ENCODE results near the gene OR6K3. TPM values are rescaled to one million over a fixed set of nuclear protein-coding genes. Genes with fewer than 3 reads are reported as not detected.
"Not testable (repeated sequence)": the region's sequence is repeated elsewhere in the genome, so short reads cannot be mapped to it uniquely, and the experiment has no call there.

The OR6K3 gene
- total RNA-seq, 1 donor from 2014 or later = not detected

DNA sequence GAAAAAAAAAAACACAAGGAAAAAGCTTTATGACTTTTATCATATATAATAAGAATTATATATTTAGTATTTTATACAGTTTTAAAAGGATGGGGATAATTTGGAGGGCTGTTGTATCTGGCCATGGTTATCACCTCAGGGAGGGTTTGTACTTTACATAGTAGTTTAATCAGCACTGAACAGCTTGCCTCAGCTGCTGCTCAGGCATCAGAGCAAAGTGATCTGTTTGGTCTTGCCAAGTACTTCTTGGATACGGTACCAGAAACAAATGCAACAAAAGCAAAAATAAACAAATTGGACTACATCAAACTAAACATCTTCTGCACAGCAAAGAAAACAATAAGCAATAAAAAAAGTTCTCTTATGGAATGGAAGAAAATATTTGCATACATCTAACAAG lies 31.4 kb downstream of the OR6K3 start:
- DNase-seq (ENCODE audit: low read depth) = no peak
- no peak for TF ChIP-seq EZH2 (IDR thresholded peaks at IDR 0.05; ENCODE audit: insufficient read depth, low read length)
- TF ChIP-seq, protein P1, sequence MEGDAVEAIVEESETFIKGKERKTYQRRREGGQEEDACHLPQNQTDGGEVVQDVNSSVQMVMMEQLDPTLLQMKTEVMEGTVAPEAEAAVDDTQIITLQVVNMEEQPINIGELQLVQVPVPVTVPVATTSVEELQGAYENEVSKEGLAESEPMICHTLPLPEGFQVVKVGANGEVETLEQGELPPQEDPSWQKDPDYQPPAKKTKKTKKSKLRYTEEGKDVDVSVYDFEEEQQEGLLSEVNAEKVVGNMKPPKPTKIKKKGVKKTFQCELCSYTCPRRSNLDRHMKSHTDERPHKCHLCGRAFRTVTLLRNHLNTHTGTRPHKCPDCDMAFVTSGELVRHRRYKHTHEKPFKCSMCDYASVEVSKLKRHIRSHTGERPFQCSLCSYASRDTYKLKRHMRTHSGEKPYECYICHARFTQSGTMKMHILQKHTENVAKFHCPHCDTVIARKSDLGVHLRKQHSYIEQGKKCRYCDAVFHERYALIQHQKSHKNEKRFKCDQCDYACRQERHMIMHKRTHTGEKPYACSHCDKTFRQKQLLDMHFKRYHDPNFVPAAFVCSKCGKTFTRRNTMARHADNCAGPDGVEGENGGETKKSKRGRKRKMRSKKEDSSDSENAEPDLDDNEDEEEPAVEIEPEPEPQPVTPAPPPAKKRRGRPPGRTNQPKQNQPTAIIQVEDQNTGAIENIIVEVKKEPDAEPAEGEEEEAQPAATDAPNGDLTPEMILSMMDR (IDR thresholded peaks at IDR 0.05; ENCODE audit: insufficient read depth, low read depth, low read length) = no peak
- H4K20me1 ChIP-seq (ENCODE audit: insufficient read depth, low read length) = no peaks in the 10 kb centered on the region

DNA sequence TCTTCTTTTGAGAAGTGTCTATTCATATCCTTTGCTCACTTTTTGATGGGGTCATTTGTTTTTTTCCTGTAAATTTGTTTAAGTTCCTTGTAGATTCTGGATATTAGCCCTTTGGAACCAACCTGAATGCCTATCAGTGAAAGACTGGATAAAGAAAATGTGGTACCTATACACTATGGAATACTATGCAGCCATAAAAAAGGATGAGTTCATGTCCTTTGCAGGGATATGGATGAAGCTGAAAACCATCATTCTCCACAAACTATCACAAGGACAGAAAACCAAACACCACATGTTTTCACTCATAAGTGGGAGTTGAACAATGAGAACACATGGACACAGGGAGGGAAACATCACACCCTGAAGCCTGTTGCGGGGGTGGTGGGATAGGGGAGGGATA lies 32.2 kb downstream of the OR6K3 start:
- not testable (repeated sequence) for H3K27ac ChIP-seq (ENCODE audit: low read depth, low read length); FAIRE-seq; H3K4me2 ChIP-seq (ENCODE audit: low read length); H3K4me3 ChIP-seq (ENCODE audit: insufficient read depth, low read depth, low read length); H3K27me3 Mint-ChIP-seq (ENCODE audit: low read depth, unreplicated experiment); H3K36me3 Mint-ChIP-seq (ENCODE audit: low read depth, unreplicated experiment); H3K9me3 ChIP-seq (ENCODE audit: insufficient read depth, low read depth, low read length); H2AFZ ChIP-seq (ENCODE audit: low read depth, low read length); H3K9me3 Mint-ChIP-seq (ENCODE audit: unreplicated experiment); H3K36me3 ChIP-seq (ENCODE audit: insufficient read depth, low read length); H4K20me1 ChIP-seq (ENCODE audit: insufficient read depth, low read length); H3K79me2 ChIP-seq (ENCODE audit: insufficient read depth, low read length); H3K4me3 Mint-ChIP-seq (ENCODE audit: unreplicated experiment); H3K4me1 Mint-ChIP-seq (ENCODE audit: low read depth, unreplicated experiment); DNase-seq (ENCODE audit: low read depth); H3K27me3 ChIP-seq (ENCODE audit: insufficient read depth, low read length); H3K27ac Mint-ChIP-seq (ENCODE audit: unreplicated experiment); H3K9ac ChIP-seq (ENCODE audit: low read length); H3K4me1 ChIP-seq (ENCODE audit: insufficient read depth, low read length)

More for the DNA sequence above, 31.4 kb downstream of the OR6K3 start:
- peak; percentile 23 for FAIRE-seq
- no peaks in the 10 kb centered on the region for H3K27me3 ChIP-seq (ENCODE audit: insufficient read depth, low read length)
- no peaks in the 10 kb centered on the region for H3K9me3 ChIP-seq (ENCODE audit: insufficient read depth, low read depth, low read length)
- H3K4me1 ChIP-seq (ENCODE audit: insufficient read depth, low read length) = no peaks in the 10 kb centered on the region
- H3K36me3 ChIP-seq (ENCODE audit: insufficient read depth, low read length) = no peaks in the 10 kb centered on the region
- H3K27ac ChIP-seq (ENCODE audit: low read depth, low read length) = no peak overlapping the region
- Mint-ChIP-seq H3K4me3 (ENCODE audit: unreplicated experiment) (no peak overlapping the region), H3K27me3 (ENCODE audit: low read depth, unreplicated experiment) (peaks cover 3% of the 10 kb centered on the region), H3K4me1 (ENCODE audit: low read depth, unreplicated experiment) (no peaks in the 10 kb centered on the region), H3K9me3 (ENCODE audit: unreplicated experiment) (no peaks in the 10 kb centered on the region), H3K27ac (ENCODE audit: unreplicated experiment) (no peak overlapping the region), H3K36me3 (ENCODE audit: low read depth, unreplicated experiment) (no peaks in the 10 kb centered on the region)
- H3K4me2 ChIP-seq (ENCODE audit: low read length) = no peak overlapping the region
- H3K9ac ChIP-seq (ENCODE audit: low read length) = no peak overlapping the region
- no peak overlapping the region for H2AFZ ChIP-seq (ENCODE audit: low read depth, low read length)
- no peaks in the 10 kb centered on the region for H3K79me2 ChIP-seq (ENCODE audit: insufficient read depth, low read length)
- H3K4me3 ChIP-seq (ENCODE audit: insufficient read depth, low read depth, low read length) = no peak overlapping the region

DNA sequence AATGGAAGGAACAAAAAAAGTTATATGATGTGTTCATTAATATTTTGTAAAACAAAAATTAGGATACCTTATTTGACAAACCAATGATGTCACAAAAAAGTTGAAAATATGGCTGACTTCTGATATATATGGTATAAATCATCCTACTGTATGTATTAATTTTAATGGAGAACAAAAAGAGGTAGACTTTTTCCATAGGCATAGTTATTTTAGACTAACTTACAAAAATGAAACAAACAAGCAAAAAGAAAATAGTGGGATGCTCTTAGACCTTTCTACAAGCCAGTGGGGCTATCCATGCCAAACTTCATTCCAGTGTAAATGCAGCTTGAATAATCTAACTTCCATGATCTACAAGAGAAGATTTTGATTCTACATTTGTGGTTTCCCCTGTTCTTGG lies 33.5 kb downstream of the OR6K3 start:
- no peaks in the 10 kb centered on the region for H3K9me3 ChIP-seq (ENCODE audit: insufficient read depth, low read depth, low read length)
- H3K36me3 Mint-ChIP-seq (ENCODE audit: low read depth, unreplicated experiment) = no peaks in the 10 kb centered on the region
- no peak overlapping the region for H3K4me3 ChIP-seq (ENCODE audit: insufficient read depth, low read depth, low read length)
- H3K27ac ChIP-seq (ENCODE audit: low read depth, low read length) = no peak overlapping the region
- peaks cover 3% of the 10 kb centered on the region for H3K27me3 Mint-ChIP-seq (ENCODE audit: low read depth, unreplicated experiment)
- H3K4me3 Mint-ChIP-seq (ENCODE audit: unreplicated experiment) = no peak overlapping the region
- H3K4me1 Mint-ChIP-seq (ENCODE audit: low read depth, unreplicated experiment) = no peaks in the 10 kb centered on the region
- H2AFZ ChIP-seq (ENCODE audit: low read depth, low read length) = no peak overlapping the region
- no peaks in the 10 kb centered on the region for H4K20me1 ChIP-seq (ENCODE audit: insufficient read depth, low read length)
- H3K36me3 ChIP-seq (ENCODE audit: insufficient read depth, low read length) = no peaks in the 10 kb centered on the region
- H3K9ac ChIP-seq (ENCODE audit: low read length) = no peak overlapping the region
- TF ChIP-seq EZH2 (IDR thresholded peaks at IDR 0.05; ENCODE audit: insufficient read depth, low read length) = no peak
- TF ChIP-seq, protein P1 (IDR thresholded peaks at IDR 0.05; ENCODE audit: insufficient read depth, low read depth, low read length) = no peak
- no peaks in the 10 kb centered on the region for H3K27me3 ChIP-seq (ENCODE audit: insufficient read depth, low read length)
- no peak overlapping the region for H3K27ac Mint-ChIP-seq (ENCODE audit: unreplicated experiment)
- H3K9me3 Mint-ChIP-seq (ENCODE audit: unreplicated experiment) = no peaks in the 10 kb centered on the region
- H3K4me1 ChIP-seq (ENCODE audit: insufficient read depth, low read length) = no peaks in the 10 kb centered on the region
- no peaks in the 10 kb centered on the region for H3K79me2 ChIP-seq (ENCODE audit: insufficient read depth, low read length)
- H3K4me2 ChIP-seq (ENCODE audit: low read length) = no peak overlapping the region
- DNase-seq (ENCODE audit: low read depth) (no peak), FAIRE-seq (no peak)
